ENCODE results near the gene MORC2.

Gene MORC2

GRCh38 chr22:30918761-30919160 is 49.8 kb downstream of the MORC2 start:
- DNase-seq: no peak

- DNase-seq: no peak
Measured at GRCh38 chr22:30910358-30910757, 58.2 kb downstream of the MORC2 start.

- no peak for DNase-seq
Measured at GRCh38 chr22:30909306-30909705, 59.3 kb downstream of the MORC2 start.

- no peak for DNase-seq
Measured at GRCh38 chr22:30908051-30908461, 60.5 kb downstream of the MORC2 start.

- DNase-seq: no peak
Measured at GRCh38 chr22:30906946-30907345, 61.6 kb downstream of the MORC2 start.

- DNase-seq: no peak
Measured at GRCh38 chr22:30906411-30906810, 62.2 kb downstream of the MORC2 start.

GRCh38 chr22:30905696-30906341 is 62.8 kb downstream of the MORC2 start:
- no peak for DNase-seq

- DNase-seq: no peak
Measured at GRCh38 chr22:30903876-30904460, 64.6 kb downstream of the MORC2 start.

GRCh38 chr22:30902496-30903357 is 65.8 kb downstream of the MORC2 start:
- DNase-seq: no peak

GRCh38 chr22:30894371-30894740 is 74.2 kb downstream of the MORC2 start:
- no peak for DNase-seq

GRCh38 chr22:30893434-30894370 is 74.9 kb downstream of the MORC2 start:
- peak; percentile 9 for DNase-seq

GRCh38 chr22:30892731-30893221 is 75.8 kb downstream of the MORC2 start:
- DNase-seq: no peak

- DNase-seq: no peak
Measured at GRCh38 chr22:30892286-30892685, 76.3 kb downstream of the MORC2 start.

- DNase-seq: no peak
Measured at GRCh38 chr22:30891781-30892180, 76.8 kb downstream of the MORC2 start.

- no peak for DNase-seq
Measured at GRCh38 chr22:30891443-30891755, 77.2 kb downstream of the MORC2 start.

GRCh38 chr22:30890686-30891442 is 77.7 kb downstream of the MORC2 start:
- peak; percentile 40 for DNase-seq

- no peak for DNase-seq
Measured at GRCh38 chr22:30889996-30890480, 78.5 kb downstream of the MORC2 start.

GRCh38 chr22:30889268-30889995 is 79.1 kb downstream of the MORC2 start:
- DNase-seq: no peak

GRCh38 chr22:30887861-30888260 is 80.7 kb downstream of the MORC2 start:
- no peak for DNase-seq

GRCh38 chr22:30887453-30887852 is 81.1 kb downstream of the MORC2 start:
- DNase-seq: no peak

- DNase-seq: no peak
Measured at GRCh38 chr22:30885591-30885990, 83.0 kb downstream of the MORC2 start.
